GM04503 (cell line): ENCODE data around the gene AFF4.
"Not testable (repeated sequence)": the region's sequence is repeated elsewhere in the genome, so short reads cannot be mapped to it uniquely, and the experiment has no call there.

Experiments used
- DNase-seq: peaks from one replicate; pipeline ENCODE4 v3.0.0-alpha.2; 2012; ENCODE audit warnings: low read depth

Gene AFF4

GRCh38 chr5:132956166-132956799 is 7.2 kb downstream of the AFF4 start:
- DNase-seq: not testable (repeated sequence)

- DNase-seq: no peak
These were observed 9.7 kb downstream of the AFF4 start for GRCh38 chr5:132953710-132954109.

GRCh38 chr5:132952829-132953228 is 10.6 kb downstream of the AFF4 start:
- no peak for DNase-seq

- DNase-seq: no peak
These were observed 11.5 kb downstream of the AFF4 start for GRCh38 chr5:132951897-132952296.

- DNase-seq: no peak
These were observed 14.3 kb downstream of the AFF4 start for GRCh38 chr5:132949136-132949535.

- DNase-seq: peak; percentile 3
These were observed 15.8 kb downstream of the AFF4 start for GRCh38 chr5:132947671-132948070.

- not testable (repeated sequence) for DNase-seq
These were observed 18.1 kb downstream of the AFF4 start for GRCh38 chr5:132945315-132945714.

- DNase-seq: no peak
These were observed 19.9 kb downstream of the AFF4 start for GRCh38 chr5:132943362-132944022.

- DNase-seq: no peak
These were observed 22.1 kb downstream of the AFF4 start for GRCh38 chr5:132941331-132941730.

- DNase-seq: no peak
These were observed 35.4 kb downstream of the AFF4 start for GRCh38 chr5:132928062-132928407.

GRCh38 chr5:132927355-132928061 is 35.9 kb downstream of the AFF4 start:
- no peak for DNase-seq

GRCh38 chr5:132926437-132926836 is 37.0 kb downstream of the AFF4 start:
- no peak for DNase-seq

- DNase-seq: no peak
These were observed 47.3 kb downstream of the AFF4 start for GRCh38 chr5:132916086-132916485.

- DNase-seq: no peak
These were observed 47.8 kb downstream of the AFF4 start for GRCh38 chr5:132915681-132916080.

- DNase-seq: no peak
These were observed 53.7 kb downstream of the AFF4 start for GRCh38 chr5:132909702-132910101.

- DNase-seq: no peak
These were observed 56.3 kb downstream of the AFF4 start for GRCh38 chr5:132907161-132907560.

- peak; percentile 13 for DNase-seq
These were observed 57.5 kb downstream of the AFF4 start for GRCh38 chr5:132905938-132906337.

GRCh38 chr5:132901730-132902129 is 61.7 kb downstream of the AFF4 start:
- DNase-seq: no peak

- no peak for DNase-seq
These were observed 62.4 kb downstream of the AFF4 start for GRCh38 chr5:132901036-132901435.

GRCh38 chr5:132898094-132898493 is 65.3 kb downstream of the AFF4 start:
- no peak for DNase-seq

GRCh38 chr5:132896685-132897084 is 66.7 kb downstream of the AFF4 start:
- no peak for DNase-seq

- DNase-seq: no peak
These were observed 67.6 kb downstream of the AFF4 start for GRCh38 chr5:132895719-132896305.

- DNase-seq: no peak
These were observed 72.6 kb downstream of the AFF4 start for GRCh38 chr5:132890817-132891216.
